Thoracic aorta (tissue), 2 donors: ENCODE data around the gene MOV10L1. TPM values are rescaled to one million over a fixed set of nuclear protein-coding genes. Genes with fewer than 3 reads are reported as not detected.

ENCODE experiments used
- ATAC-seq: fragments of 150-250 bp; one replicate; pipeline ENCODE4 v1.8.0; 2017; ENCODE audit warnings: low read depth; ENCODE audit not compliant: insufficient number of reproducible peaks, low FRiP score
- DNase-seq: peaks from one replicate; pipeline ENCODE4 v3.0.0-alpha.2; 2020; ENCODE audit warnings: low spot score
- H3K27ac ChIP-seq, 2 donors: fragments of 200-600 bp; sonication (generic); 1 replicate in 1 of 2; 2 replicates in 1 of 2; pipeline ENCODE4 v1.5.1; 2016; ENCODE audit warnings: mild to moderate bottlenecking in 2 of 2, moderate library complexity in 2 of 2
- H3K27me3 ChIP-seq: fragments of 200-600 bp; sonication (generic); replicated peaks from 2 replicates; pipeline ENCODE4 v1.6.0; 2016; ENCODE audit warnings: mild to moderate bottlenecking; ENCODE audit not compliant: insufficient read depth
- H3K36me3 ChIP-seq: fragments of 200-600 bp; sonication (generic); one replicate; pipeline ENCODE4 v1.5.1; 2016
- H3K4me1 ChIP-seq, 2 donors: fragments of 200-600 bp; sonication (generic); 1 replicate in 1 of 2; 2 replicates in 1 of 2; pipeline versions ENCODE4 v1.5.1 to v1.6.0; 2016; ENCODE audit warnings: low read depth in 2 of 2, mild to moderate bottlenecking in 1 of 2; ENCODE audit not compliant: control insufficient read depth in 1 of 2
- H3K4me3 ChIP-seq: fragments of 200-600 bp; sonication (generic); 2 replicates; pipeline ENCODE4 v1.5.1; 2016; ENCODE audit warnings: mild to moderate bottlenecking
- H3K9me3 ChIP-seq: fragments of 200-600 bp; sonication (generic); 2 replicates; pipeline ENCODE4 v1.5.1; 2016
- total RNA-seq, 2 donors: library from RNA; depleted of rRNA; stranded (reverse); fragments of >200 nt; gene quantifications; one replicate each; pipeline versions ENCODE4 v1.1.0 to v1.2.3, GENCODE V29; 2016
- TF ChIP-seq, protein P1 (sequence below): fragments of 200-600 bp; sonication (generic); IDR thresholded peaks from one replicate; pipeline ENCODE4 v1.5.1; 2019; ENCODE audit warnings: antibody characterized with exemption

MOV10L1 gene
- total RNA-seq, 2 donors from 2014 or later = 4.6 to 7.4 TPM

DNA sequence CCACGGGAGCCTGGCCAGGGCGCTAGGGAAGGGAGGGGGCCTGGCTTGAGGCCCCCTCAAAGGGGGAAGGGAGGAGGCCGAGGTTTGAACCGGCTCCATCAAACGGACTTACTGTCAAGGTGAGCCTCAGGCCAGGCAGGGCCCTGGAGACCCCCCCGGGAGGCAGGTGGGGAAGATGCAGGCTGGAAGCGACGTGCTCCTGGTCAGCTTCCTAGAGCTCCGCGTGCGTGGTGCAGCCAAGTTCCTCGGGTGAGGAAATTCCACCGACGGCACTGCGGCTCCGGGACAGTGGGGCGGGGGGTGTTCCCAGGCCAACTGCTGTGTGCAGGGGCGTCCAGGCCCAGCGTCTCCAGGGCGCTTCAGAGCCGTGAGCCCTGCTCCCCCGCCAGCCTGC is 88.7 kb downstream of the MOV10L1 start:
- no peaks in the 10 kb centered on the region for H3K36me3 ChIP-seq
- no peak for DNase-seq
- H3K27me3 ChIP-seq = no peaks in the 10 kb centered on the region
- TF ChIP-seq, protein P1, sequence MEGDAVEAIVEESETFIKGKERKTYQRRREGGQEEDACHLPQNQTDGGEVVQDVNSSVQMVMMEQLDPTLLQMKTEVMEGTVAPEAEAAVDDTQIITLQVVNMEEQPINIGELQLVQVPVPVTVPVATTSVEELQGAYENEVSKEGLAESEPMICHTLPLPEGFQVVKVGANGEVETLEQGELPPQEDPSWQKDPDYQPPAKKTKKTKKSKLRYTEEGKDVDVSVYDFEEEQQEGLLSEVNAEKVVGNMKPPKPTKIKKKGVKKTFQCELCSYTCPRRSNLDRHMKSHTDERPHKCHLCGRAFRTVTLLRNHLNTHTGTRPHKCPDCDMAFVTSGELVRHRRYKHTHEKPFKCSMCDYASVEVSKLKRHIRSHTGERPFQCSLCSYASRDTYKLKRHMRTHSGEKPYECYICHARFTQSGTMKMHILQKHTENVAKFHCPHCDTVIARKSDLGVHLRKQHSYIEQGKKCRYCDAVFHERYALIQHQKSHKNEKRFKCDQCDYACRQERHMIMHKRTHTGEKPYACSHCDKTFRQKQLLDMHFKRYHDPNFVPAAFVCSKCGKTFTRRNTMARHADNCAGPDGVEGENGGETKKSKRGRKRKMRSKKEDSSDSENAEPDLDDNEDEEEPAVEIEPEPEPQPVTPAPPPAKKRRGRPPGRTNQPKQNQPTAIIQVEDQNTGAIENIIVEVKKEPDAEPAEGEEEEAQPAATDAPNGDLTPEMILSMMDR = no peak
- no peak overlapping the region for H3K27ac ChIP-seq
- no peak overlapping the region for H3K4me3 ChIP-seq
- no peak for ATAC-seq
- H3K4me1 ChIP-seq = no peaks in the 10 kb centered on the region
- no peaks in the 10 kb centered on the region for H3K9me3 ChIP-seq

DNA sequence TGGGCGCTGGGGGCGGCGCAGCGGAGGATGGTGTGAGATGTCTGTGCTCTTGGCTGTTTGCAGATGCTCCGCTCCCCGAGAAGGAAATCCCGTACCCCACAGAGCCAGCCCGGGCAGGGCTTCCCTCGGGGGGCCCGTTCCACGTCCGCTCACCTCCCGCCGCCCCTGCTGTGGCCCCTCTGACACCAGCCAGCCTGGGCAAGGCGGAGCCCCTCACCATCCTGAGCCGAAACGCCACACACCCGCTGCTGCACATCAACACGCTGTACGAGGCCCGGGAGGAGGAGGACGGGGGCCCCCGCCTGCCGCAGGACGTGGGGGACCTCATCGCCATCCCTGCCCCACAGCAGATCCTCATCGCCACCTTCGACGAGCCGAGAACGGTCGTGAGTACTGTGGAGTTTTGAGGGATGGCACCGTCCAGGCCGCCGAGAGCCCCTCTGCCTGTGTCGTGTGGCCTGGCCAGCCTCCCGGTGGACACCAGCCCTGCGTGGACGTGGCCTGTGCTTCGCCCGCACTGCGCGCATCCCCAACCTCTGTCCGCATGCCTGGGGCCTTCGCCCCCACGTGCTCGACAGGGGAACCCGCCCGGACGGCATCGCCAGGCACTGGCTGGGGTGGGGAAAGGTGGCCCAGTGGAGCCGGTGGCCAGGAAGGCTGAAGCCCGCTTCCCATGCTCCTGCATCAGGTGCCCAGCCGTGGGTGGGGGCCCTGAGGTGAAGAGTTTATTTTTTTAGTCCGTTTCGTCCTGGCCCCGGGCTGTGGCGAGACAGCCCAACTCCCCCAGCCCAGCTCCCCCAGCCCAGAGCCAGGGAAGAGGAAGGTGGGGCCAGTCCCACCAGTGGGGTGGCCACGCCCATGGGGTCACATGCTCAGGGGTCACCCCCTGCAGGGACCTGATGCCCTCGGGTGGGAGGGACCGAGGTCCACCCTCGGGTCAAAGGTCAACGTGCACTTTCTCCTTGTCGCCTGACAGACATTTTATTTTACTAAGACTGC is 89.4 kb downstream of the MOV10L1 start:
- H3K36me3 ChIP-seq = no peaks in the 10 kb centered on the region
- no peaks in the 10 kb centered on the region for H3K9me3 ChIP-seq
- ATAC-seq (no peak), DNase-seq (no peak)
- H3K27me3 ChIP-seq = no peaks in the 10 kb centered on the region
- peaks cover 0 to 6% of the 10 kb centered on the region in 2 donors for H3K4me1 ChIP-seq
- H3K27ac ChIP-seq = no peak overlapping the region
- TF ChIP-seq, protein P1 = no peak
- no peak overlapping the region for H3K4me3 ChIP-seq

DNA sequence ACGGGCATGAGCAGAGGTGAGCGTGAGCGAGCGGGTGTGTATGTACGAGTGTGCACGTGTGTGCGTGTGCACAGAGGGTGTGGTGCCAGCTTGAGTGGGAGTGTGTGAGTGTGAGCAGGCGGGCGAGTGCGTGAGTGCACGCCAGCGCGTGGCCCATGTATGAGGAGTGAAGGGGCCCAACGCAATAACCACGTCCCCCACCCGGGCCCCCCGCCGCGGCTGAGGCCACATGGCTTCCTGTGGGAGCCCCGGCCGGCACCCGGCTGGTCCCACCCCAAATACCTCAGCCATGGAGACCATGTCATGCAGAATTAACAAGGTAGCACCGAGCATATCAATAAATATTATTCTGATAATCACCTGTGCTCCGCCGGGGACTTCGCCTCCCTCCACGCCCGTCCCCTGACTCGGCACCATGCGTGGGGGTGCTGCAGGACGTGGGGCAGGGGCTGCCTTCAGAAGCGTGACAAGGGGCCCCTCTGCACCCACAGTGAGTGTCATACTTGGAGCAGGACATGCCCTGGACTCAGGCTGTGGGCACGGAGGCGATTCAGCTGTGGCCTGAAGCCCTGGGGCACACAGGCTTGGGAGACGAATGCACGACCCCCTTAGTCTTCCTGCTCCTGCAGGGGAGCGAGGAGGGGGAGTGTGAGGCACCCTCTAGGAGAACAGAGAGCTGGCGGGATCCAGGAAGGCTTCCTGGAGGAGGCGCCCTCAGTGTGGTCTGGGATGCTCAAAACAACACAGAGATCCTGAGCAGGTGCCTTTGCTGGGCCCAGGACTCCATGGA is 90.3 kb downstream of the MOV10L1 start:
- Histone ChIP-seq H3K4me3 (no peak overlapping the region), H3K4me1 (peaks cover 6 to 15% of the 10 kb centered on the region in 2 donors), H3K27ac (no peak overlapping the region), H3K27me3 (no peaks in the 10 kb centered on the region), H3K36me3 (no peaks in the 10 kb centered on the region), H3K9me3 (no peaks in the 10 kb centered on the region)
- ATAC-seq = no peak
- TF ChIP-seq, protein P1 = no peak
- no peak for DNase-seq

DNA sequence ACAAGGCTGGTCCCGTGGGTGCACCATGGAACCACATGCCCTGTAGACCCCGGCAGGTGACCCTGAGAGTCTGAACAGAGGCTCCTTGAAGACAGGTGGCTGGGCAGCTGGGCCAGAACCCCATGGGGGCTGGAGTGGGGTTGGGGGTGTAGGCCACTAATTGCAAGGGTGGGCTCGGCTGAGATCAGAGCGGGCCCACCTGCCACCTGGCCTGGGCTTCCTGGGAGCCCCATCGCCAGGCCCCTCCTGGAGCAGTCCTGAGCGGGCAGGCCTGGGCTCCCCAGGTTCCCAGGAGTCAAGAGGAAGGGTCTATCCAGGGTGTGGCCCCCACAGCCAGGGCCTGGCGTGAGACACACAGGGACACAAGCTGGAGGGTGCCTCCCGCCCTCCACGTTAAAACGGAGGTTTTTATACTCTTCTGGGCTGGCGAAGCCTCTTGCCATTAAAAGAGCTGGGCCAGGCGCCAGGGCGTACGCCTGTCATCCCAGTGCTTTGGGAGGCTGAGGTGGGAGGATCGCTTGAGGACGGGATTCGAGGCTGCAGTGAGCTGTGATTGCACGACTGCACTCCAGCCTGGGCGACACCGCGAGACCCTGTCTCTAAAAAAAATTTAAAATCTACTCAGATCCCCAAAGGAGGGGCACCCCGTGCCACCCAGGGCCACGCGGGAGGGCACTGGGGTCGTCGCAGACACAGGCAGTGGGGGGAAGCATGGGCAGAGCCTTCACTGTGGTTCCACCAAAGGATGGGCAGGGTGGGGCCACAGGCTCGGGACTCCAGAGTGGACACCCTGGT is 91.1 kb downstream of the MOV10L1 start:
- TF ChIP-seq, protein P1 = no peak
- no peak for ATAC-seq
- Histone ChIP-seq H3K36me3 (no peaks in the 10 kb centered on the region), H3K4me1 (peaks cover 9 to 18% of the 10 kb centered on the region in 2 donors), H3K27me3 (no peaks in the 10 kb centered on the region), H3K9me3 (no peaks in the 10 kb centered on the region), H3K27ac (no peak overlapping the region), H3K4me3 (no peak overlapping the region)
- no peak for DNase-seq
